ENCODE measurements around the gene CCDC102A. TPM values are rescaled to one million over a fixed set of nuclear protein-coding genes. Genes with fewer than 3 reads are reported as not detected.
A peak's percentile ranks its signal among the peaks of the same experiment; 100 is the strongest.

The CCDC102A gene
- 10 to 100 TPM in 1 of 2 donors, 1 to 10 TPM in 1; 5.4 to 13.9 TPM for total RNA-seq

- no peaks in the 10 kb centered on the region for H3K9me3 Mint-ChIP-seq
- peak; percentile 33 to 43 for ATAC-seq
- H3K27ac Mint-ChIP-seq = peak within 1 kb of the TSS; percentile 91 to 96
- DNase-seq (ENCODE audit: low spot score in 2 of 2) = peak; percentile 54 to 87
- no peaks in the 10 kb centered on the region for H3K36me3 Mint-ChIP-seq
Measured at GRCh38 chr16:57536306-57537193, at the start of gene CCDC102A. TSS of gene CCDC102A (minus strand) at chr16:57536571. CDS start at chr16:57529177, 7,394 bp downstream.

GRCh38 chr16:57585051-57585687 is 48.8 kb upstream of the CCDC102A start:
- ATAC-seq (peak; percentile 28 to 75), DNase-seq (ENCODE audit: low spot score in 2 of 2) (no peak)
- Mint-ChIP-seq H3K9me3 (no peaks in the 10 kb centered on the region), H3K36me3 (no peaks in the 10 kb centered on the region), H3K27ac (peak overlapping the region in 1 of 2 donors; percentile 72)

GRCh38 chr16:57579361-57579665 is 42.9 kb upstream of the CCDC102A start:
- ATAC-seq = no peak
- Mint-ChIP-seq H3K27ac (peak overlapping the region in 1 of 2 donors; percentile 83), H3K36me3 (no peaks in the 10 kb centered on the region), H3K9me3 (no peaks in the 10 kb centered on the region)
- no peak for DNase-seq (ENCODE audit: low spot score in 2 of 2)

GRCh38 chr16:57578521-57579360 is 42.4 kb upstream of the CCDC102A start:
- no peaks in the 10 kb centered on the region for H3K9me3 Mint-ChIP-seq
- H3K36me3 Mint-ChIP-seq = no peaks in the 10 kb centered on the region
- no peak for DNase-seq (ENCODE audit: low spot score in 2 of 2)
- peak overlapping the region; percentile 45 to 83 for H3K27ac Mint-ChIP-seq
- ATAC-seq = no peak

DNA sequence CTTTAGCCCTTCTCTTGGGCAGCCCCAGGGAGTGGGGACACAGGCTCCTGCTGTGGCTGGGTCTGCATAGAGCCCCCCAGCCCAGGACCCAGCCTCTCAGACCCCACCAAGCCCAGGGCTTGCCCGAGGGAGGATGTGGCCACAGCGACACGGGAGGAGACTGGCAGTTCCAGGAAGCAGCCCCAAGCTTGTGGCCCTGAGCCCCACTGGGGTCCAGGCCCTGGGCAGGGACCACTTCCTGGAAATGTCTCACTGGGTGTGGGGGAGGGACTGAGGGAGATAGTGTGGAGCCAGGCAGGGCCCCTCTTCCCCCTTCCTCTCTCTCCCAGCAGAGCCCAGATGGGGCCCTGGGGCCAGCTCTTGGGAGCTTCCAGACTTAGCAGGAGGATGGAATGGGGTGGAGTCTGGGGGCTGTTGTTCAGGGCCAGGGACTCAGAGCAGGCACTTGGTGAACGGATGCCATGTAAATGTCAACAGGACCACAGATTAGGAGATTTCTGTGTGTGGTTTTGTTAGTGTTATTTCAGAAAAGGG is 41.4 kb upstream of the CCDC102A start:
- Mint-ChIP-seq H3K27ac (peak overlapping the region; percentile 83 to 84), H3K36me3 (no peaks in the 10 kb centered on the region), H3K9me3 (no peaks in the 10 kb centered on the region)
- ATAC-seq (peak in 1 of 2 donors; percentile 52), DNase-seq (ENCODE audit: low spot score in 2 of 2) (peak in 1 of 2 donors; percentile 63)

- no peak for ATAC-seq
Measured at GRCh38 chr16:57577214-57577613, 40.8 kb upstream of the CCDC102A start.

DNA sequence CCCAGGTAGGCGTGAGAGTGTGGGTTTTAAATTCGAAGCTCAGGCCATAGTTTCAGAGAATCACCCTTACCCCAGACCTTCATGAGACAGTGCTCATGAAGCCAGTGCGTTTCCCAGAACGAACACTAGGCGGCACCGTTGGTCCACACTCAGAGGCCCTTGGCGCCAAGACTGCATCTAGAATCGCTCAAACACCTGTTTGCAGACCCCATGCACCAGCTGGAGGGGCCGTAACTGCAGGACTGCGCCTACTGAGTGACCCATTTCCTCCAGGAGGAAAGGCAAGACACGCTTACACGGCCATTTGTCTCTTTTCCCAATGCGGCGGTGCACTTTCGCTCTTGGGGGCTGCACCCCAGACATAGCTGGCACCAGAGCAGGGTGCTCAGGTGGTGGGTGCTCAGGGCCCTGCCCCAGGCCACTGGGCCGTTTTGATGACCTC is 40.1 kb upstream of the CCDC102A start:
- ATAC-seq (peak; percentile 79 to 81), DNase-seq (ENCODE audit: low spot score in 2 of 2) (peak; percentile 80 to 88)
- H3K27ac Mint-ChIP-seq = peak overlapping the region in 1 of 2 donors; percentile 46
- H3K36me3 Mint-ChIP-seq = no peaks in the 10 kb centered on the region
- H3K9me3 Mint-ChIP-seq = no peaks in the 10 kb centered on the region

More at GRCh38 chr16:57577214-57577613, 40.8 kb upstream of the CCDC102A start:
- Mint-ChIP-seq H3K36me3 (no peaks in the 10 kb centered on the region), H3K27ac (peak overlapping the region; percentile 83 to 84), H3K9me3 (no peaks in the 10 kb centered on the region)
- no peak for DNase-seq (ENCODE audit: low spot score in 2 of 2)

DNA sequence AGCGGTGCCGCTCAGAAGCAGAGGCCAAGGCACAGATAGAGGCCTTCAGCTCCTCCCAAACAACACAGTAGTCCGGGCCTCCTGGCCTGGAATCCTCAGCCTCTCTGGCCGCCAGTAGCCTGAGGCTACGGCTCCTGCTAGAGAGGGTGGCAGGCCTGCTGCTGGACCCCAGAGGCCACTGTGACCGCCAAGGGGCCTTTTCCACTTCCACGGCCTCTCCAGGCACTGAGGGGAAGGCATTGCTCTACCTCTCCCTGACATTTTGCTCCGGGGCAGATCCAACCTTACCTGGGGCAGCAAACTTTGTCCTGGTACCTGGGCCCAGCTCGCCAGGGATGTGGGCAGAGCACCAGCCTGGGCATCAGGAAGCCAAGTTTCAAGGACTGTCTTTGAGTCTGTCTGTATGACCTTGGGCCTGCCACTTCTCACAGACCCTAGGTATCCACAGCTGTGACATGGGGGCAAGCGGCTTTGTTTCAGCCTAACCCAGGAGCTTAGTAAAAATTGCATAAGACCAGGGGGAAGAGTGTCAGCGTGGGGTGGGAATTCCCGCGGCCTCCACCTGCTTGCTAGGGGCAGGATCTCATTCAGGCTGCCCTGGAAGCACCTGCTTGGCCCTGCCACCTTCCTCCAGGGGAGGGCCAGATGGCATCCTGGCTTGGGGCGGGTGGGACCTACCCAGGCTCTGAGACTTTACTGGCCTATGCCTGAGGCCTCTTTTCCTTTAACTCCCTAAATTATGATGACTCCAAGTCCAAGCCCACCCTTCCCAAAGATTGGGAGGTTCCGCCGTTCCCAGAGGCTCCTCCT is 39.3 kb upstream of the CCDC102A start:
- H3K27ac Mint-ChIP-seq = peak overlapping the region in 1 of 2 donors; percentile 46
- ATAC-seq = no peak
- no peaks in the 10 kb centered on the region for H3K36me3 Mint-ChIP-seq
- H3K9me3 Mint-ChIP-seq = no peaks in the 10 kb centered on the region
- no peak for DNase-seq (ENCODE audit: low spot score in 2 of 2)

- Mint-ChIP-seq H3K36me3 (peaks cover 0 to 5% of the 10 kb centered on the region in 2 donors), H3K27ac (peak overlapping the region in 1 of 2 donors; percentile 6), H3K9me3 (peaks cover 0 to under 1% of the 10 kb centered on the region in 2 donors)
- ATAC-seq (no peak), DNase-seq (ENCODE audit: low spot score in 2 of 2) (no peak)
Measured at GRCh38 chr16:57574646-57575467, 38.5 kb upstream of the CCDC102A start.

DNA sequence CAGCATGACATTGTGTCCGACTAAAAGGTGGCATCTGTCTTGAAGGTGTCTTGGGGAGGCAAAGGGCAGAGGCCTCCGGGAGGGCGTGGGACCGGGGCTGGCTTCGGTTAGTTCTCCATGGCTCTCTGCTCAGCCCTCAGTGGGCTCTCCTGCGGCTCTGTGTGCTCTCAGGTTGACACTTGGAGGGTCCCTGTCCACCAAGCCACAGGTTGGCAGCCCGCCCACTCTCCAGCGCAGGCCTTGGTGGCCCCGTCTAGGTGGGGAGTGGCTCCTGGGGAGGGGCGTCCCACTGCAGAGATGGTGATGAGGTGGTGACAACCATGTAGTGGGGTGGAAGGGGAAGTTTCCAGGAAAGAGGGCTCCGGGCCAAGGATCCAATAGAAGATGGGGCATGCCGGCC is 37.7 kb upstream of the CCDC102A start:
- Mint-ChIP-seq H3K36me3 (peaks cover 6 to 13% of the 10 kb centered on the region in 2 donors), H3K9me3 (peaks cover 6 to 8% of the 10 kb centered on the region in 2 donors), H3K27ac (peak overlapping the region in 1 of 2 donors; percentile 6)
- DNase-seq (ENCODE audit: low spot score in 2 of 2) (no peak), ATAC-seq (no peak)

- peak; percentile 54 to 83 for ATAC-seq
- H3K27ac Mint-ChIP-seq = peak overlapping the region; percentile 3 to 79
- peaks cover 6 to 8% of the 10 kb centered on the region in 2 donors for H3K9me3 Mint-ChIP-seq
- DNase-seq (ENCODE audit: low spot score in 2 of 2) = no peak
- peaks cover 8 to 16% of the 10 kb centered on the region in 2 donors for H3K36me3 Mint-ChIP-seq
Measured at GRCh38 chr16:57572978-57573728, 36.8 kb upstream of the CCDC102A start.

- H3K9me3 Mint-ChIP-seq = peaks cover 6 to 8% of the 10 kb centered on the region in 2 donors
- H3K36me3 Mint-ChIP-seq = peaks cover 10 to 16% of the 10 kb centered on the region in 2 donors
- DNase-seq (ENCODE audit: low spot score in 2 of 2) (no peak), ATAC-seq (no peak)
- no peak overlapping the region for H3K27ac Mint-ChIP-seq
Measured at GRCh38 chr16:57571098-57571497, 34.7 kb upstream of the CCDC102A start.

DNA sequence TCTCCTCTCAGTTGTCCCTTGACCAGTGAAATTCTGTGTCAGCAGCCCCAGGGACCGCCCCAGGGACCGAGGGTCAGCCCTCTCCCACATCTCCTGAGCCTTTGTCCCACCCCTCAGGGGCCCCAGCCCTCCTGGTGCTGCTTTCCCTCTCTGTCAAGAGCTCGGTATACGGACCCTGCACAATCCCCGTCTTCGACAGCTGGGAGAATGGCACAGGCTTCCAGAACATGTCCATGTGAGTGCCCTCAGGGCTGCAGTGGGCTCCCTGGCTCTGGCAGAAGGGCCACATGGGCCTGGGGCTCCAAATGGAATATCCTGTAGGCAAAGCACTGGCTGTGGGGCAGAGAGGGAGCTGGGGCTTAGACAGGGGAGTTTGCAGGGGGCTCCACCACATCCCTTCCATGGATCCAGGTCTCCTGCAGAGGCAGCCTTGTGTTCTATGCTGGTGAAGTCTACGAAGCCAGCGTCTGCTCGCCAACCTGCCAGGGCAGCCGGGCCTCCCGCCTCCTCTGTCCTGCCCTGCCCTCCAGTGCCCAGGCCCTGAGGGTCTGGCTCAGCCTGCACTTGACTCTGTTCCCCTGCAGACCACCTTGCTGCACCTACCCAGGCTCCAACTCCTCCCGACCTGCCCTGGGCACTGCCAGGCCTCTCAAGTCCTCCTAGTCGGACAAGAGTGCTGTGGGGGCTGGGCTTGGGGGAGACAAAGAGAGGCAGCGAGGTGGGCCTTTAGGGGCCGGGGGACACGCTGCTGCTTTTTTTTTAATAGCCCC is 34.1 kb upstream of the CCDC102A start:
- H3K36me3 Mint-ChIP-seq = peaks cover 10 to 16% of the 10 kb centered on the region in 2 donors
- no peak for DNase-seq (ENCODE audit: low spot score in 2 of 2)
- peaks cover 6 to 8% of the 10 kb centered on the region in 2 donors for H3K9me3 Mint-ChIP-seq
- no peak for ATAC-seq
- H3K27ac Mint-ChIP-seq = no peak overlapping the region
